ENCODE measurements around the gene POLR3A. TPM values are rescaled to one million over a fixed set of nuclear protein-coding genes. Genes with fewer than 3 reads are reported as not detected.
A peak's percentile ranks its signal among the peaks of the same experiment; 100 is the strongest.

POLR3A gene
- total and polyA plus RNA-seq, 2 of the 13 experiments (the other 11 are each of a cell fraction or from before 2014, with no cell fraction given), result 13.6 to 19.2 TPM

- TF ChIP-seq CBX5 (CRISPR knock-in tag; IDR thresholded peaks at IDR 0.05; ENCODE audit: borderline replicate concordance) (no peak), SOX6 (IDR thresholded peaks at IDR 0.05) (no peak), SOX6 (CRISPR knock-in tag; IDR thresholded peaks at IDR 0.05) (peak; percentile 47; the same call in 1 of the 2 replicates), DNMT3B (CRISPR knock-in tag; conservative IDR thresholded peaks at IDR 0.05) (no peak), ZNF484 (CRISPR knock-in tag; IDR thresholded peaks at IDR 0.05; ENCODE audit: borderline replicate concordance, low read depth) (no peak), ZNF282 (IDR thresholded peaks at IDR 0.05; ENCODE audit: partially characterized antibody) (no peak), UBTF (CRISPR knock-in tag; IDR thresholded peaks at IDR 0.05) (peak; percentile 87), ZNF20 (CRISPR knock-in tag; IDR thresholded peaks at IDR 0.05) (no peak), POLR2G (IDR thresholded peaks at IDR 0.05; ENCODE audit: low read depth, low read length) (peak; percentile 99), GPN1 (CRISPR knock-in tag; IDR thresholded peaks at IDR 0.05; ENCODE audit: borderline replicate concordance) (no peak), ZNF564 (CRISPR knock-in tag; IDR thresholded peaks at IDR 0.05) (no peak), ZNF263 (CRISPR knock-in tag; IDR thresholded peaks at IDR 0.05) (peak; percentile 66), ZNF414 (CRISPR knock-in tag; IDR thresholded peaks at IDR 0.05) (no peak; the same call in 1 of the 2 replicates), ZBTB10 (CRISPR knock-in tag; IDR thresholded peaks at IDR 0.05; ENCODE audit: borderline replicate concordance) (no peak), ZNF138 (CRISPR knock-in tag; IDR thresholded peaks at IDR 0.05; ENCODE audit: low read depth) (no peak; the same call in 1 of the 2 replicates), ONECUT2 (CRISPR knock-in tag; IDR thresholded peaks at IDR 0.05) (no peak), ZNF550 (CRISPR knock-in tag; IDR thresholded peaks at IDR 0.05; ENCODE audit: borderline replicate concordance) (no peak), ZNF224 (CRISPR knock-in tag; IDR thresholded peaks at IDR 0.05) (0 out of 2 replicates have a peak, but pooled peaks have one; percentile 33), MAZ (IDR thresholded peaks at IDR 0.05; ENCODE audit: borderline replicate concordance, low read depth, low read length) (peak; percentile 37; the same call in 1 of the 2 replicates), MAZ (CRISPR knock-in tag; IDR thresholded peaks at IDR 0.05; ENCODE audit: low read depth) (peak; percentile 78)
Observed at GRCh38 chr10:78033637-78034470, 4.5 kb upstream of the POLR3A start, which contains the start of gene RPS24 (continued).
